GM12891 (cell line): ENCODE data around the gene BANF2.

Experiments
- POLR2A ChIP-seq: IDR thresholded peaks from 2 replicates; pipeline ENCODE4 v1.6.1; 2011; ENCODE audit warnings: low read depth, low read length, control low read depth
- POLR2AphosphoS5 ChIP-seq: IDR thresholded peaks from 2 replicates; pipeline ENCODE4 v1.6.1; 2011; ENCODE audit warnings: low read depth, low read length, control low read depth
- SPI1 ChIP-seq: IDR thresholded peaks from 2 replicates; pipeline ENCODE4 v1.6.1; 2011; ENCODE audit warnings: low read depth, low read length, control low read depth

DNA sequence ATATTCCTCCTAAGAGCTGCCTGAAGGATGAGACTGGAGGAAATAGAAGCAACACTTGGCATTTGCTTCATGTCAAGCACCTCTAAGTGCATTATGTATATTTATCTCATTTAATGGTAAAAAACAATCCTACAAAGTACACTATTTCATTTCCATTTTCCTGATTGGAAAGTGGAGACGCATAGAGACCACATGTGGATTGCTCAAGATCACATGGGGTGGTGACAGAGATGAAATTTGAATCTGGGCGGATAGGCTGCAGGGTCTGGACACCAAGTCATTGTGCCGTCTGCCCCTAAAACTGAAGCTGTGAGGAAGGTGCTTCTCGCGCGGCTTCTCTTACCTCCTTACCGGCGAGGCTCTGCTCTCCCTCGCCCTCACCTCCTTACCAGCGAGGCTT lies 30.3 kb downstream of the BANF2 start:
- TF ChIP-seq POLR2AphosphoS5 = no peak
- TF ChIP-seq POLR2A = no peak
- TF ChIP-seq SPI1 = no peak
